Osteocyte (in vitro differentiated cells): Measurements from ENCODE around the gene PMM2. TPM values are rescaled to one million over a fixed set of nuclear protein-coding genes. Genes with fewer than 3 reads are reported as not detected.
"Not testable (repeated sequence)": the region's sequence is repeated elsewhere in the genome, so short reads cannot be mapped to it uniquely, and the experiment has no call there.

Source experiments
- DNase-seq: peaks from one replicate; pipeline ENCODE4 v3.0.0; 2021; ENCODE audit warnings: mixed read lengths; ENCODE audit not compliant: unreplicated experiment; ENCODE audit errors: extremely low spot score
- H3K27ac Mint-ChIP-seq: one replicate; pipeline ENCODE4 v1.8.0; 2021; ENCODE audit warnings: mild to moderate bottlenecking, mixed read lengths; ENCODE audit not compliant: unreplicated experiment
- H3K27me3 Mint-ChIP-seq: one replicate; pipeline ENCODE4 v1.8.0; 2021; ENCODE audit warnings: mixed read lengths; ENCODE audit not compliant: unreplicated experiment
- H3K36me3 Mint-ChIP-seq: one replicate; pipeline ENCODE4 v1.8.0; 2021; ENCODE audit warnings: mixed read lengths; ENCODE audit not compliant: unreplicated experiment
- H3K4me1 Mint-ChIP-seq: one replicate; pipeline ENCODE4 v1.8.0; 2021; ENCODE audit warnings: mixed read lengths; ENCODE audit not compliant: unreplicated experiment
- H3K4me3 Mint-ChIP-seq: one replicate; pipeline ENCODE4 v1.8.0; 2021; ENCODE audit warnings: mild to moderate bottlenecking, moderate library complexity, mixed read lengths; ENCODE audit not compliant: unreplicated experiment
- H3K9me3 Mint-ChIP-seq: one replicate; pipeline ENCODE4 v1.8.0; 2021; ENCODE audit warnings: mixed read lengths; ENCODE audit not compliant: unreplicated experiment
- CTCF ChIP-seq: fragments of 200-600 bp; sonication (generic); IDR thresholded peaks from 2 replicates; pipeline ENCODE4 v1.5.0; 2021; ENCODE audit warnings: antibody characterized with exemption, mild to moderate bottlenecking, moderate library complexity
- total RNA-seq: library from RNA; stranded (reverse); gene quantifications from 2 replicates; pipeline ENCODE4 v1.2.1, GENCODE V29; 2021

The PMM2 gene
- total RNA-seq, 1 donor from 2014 or later = 42.9 TPM

GRCh38 chr16:8868416-8869211 lies 71.0 kb downstream of the PMM2 start, which contains the start of gene CARHSP1:
CARHSP1 (minus strand) TSS chr16:8869006; CDS start chr16:8859328, 9,678 bp downstream.
- H3K4me3 Mint-ChIP-seq = peak within 1 kb of the TSS; percentile 96

GRCh38 chr16:8869212-8869987 lies 71.8 kb downstream of the PMM2 start:
- no peak for DNase-seq
- H3K4me3 Mint-ChIP-seq = peak overlapping the region; percentile 96
- H3K36me3 Mint-ChIP-seq = no peaks in the 10 kb centered on the region
- H3K27ac Mint-ChIP-seq = peak overlapping the region; percentile 21
- H3K27me3 Mint-ChIP-seq = no peaks in the 10 kb centered on the region
- TF ChIP-seq CTCF = no peak
- H3K9me3 Mint-ChIP-seq = no peaks in the 10 kb centered on the region
- H3K4me1 Mint-ChIP-seq = peaks cover 45% of the 10 kb centered on the region

More at GRCh38 chr16:8868416-8869211, 71.0 kb downstream of the PMM2 start, which contains the start of gene CARHSP1:
- Mint-ChIP-seq H3K9me3 (no peaks in the 10 kb centered on the region), H3K36me3 (no peaks in the 10 kb centered on the region), H3K27ac (peak within 1 kb of the TSS; percentile 89), H3K27me3 (no peaks in the 10 kb centered on the region), H3K4me1 (peaks cover 53% of the 10 kb centered on the region)
- no peak for TF ChIP-seq CTCF
- DNase-seq = peak; percentile 94

- not testable (repeated sequence) for DNase-seq, H3K36me3 Mint-ChIP-seq, H3K27me3 Mint-ChIP-seq, H3K27ac Mint-ChIP-seq, H3K9me3 Mint-ChIP-seq, H3K4me3 Mint-ChIP-seq
- peaks cover 41% of the 10 kb centered on the region for H3K4me1 Mint-ChIP-seq
Measured at GRCh38 chr16:8869988-8870241, 72.3 kb downstream of the PMM2 start.

- TF ChIP-seq CTCF = no peak
- Mint-ChIP-seq H3K36me3 (no peaks in the 10 kb centered on the region), H3K4me3 (no peak overlapping the region), H3K27me3 (no peaks in the 10 kb centered on the region), H3K4me1 (peaks cover 22% of the 10 kb centered on the region), H3K27ac (no peak overlapping the region), H3K9me3 (no peaks in the 10 kb centered on the region)
- DNase-seq = no peak
Measured at GRCh38 chr16:8872071-8872470, 74.4 kb downstream of the PMM2 start.

GRCh38 chr16:8872967-8873865 lies 75.6 kb downstream of the PMM2 start:
- DNase-seq = no peak
- peak; percentile 28 for TF ChIP-seq CTCF
- Mint-ChIP-seq H3K9me3 (no peaks in the 10 kb centered on the region), H3K4me3 (no peak overlapping the region), H3K27ac (no peak overlapping the region), H3K36me3 (no peaks in the 10 kb centered on the region), H3K4me1 (peaks cover 12% of the 10 kb centered on the region), H3K27me3 (no peaks in the 10 kb centered on the region)

- not testable (repeated sequence) for H3K36me3 Mint-ChIP-seq, H3K4me3 Mint-ChIP-seq, H3K27ac Mint-ChIP-seq, H3K27me3 Mint-ChIP-seq, DNase-seq, H3K9me3 Mint-ChIP-seq
- peaks cover 16% of the 10 kb centered on the region for H3K4me1 Mint-ChIP-seq
Measured at GRCh38 chr16:8873866-8874195, 76.2 kb downstream of the PMM2 start.
